Activated CD4-positive, alpha-beta T cell treated with anti-CD3 and anti-CD28 coated beads, Interleukin-2, amount 50 U/mL, for 16 hours (primary cell): Measurements from ENCODE around the gene RCN1.
"Not testable (repeated sequence)": the region's sequence is repeated elsewhere in the genome, so short reads cannot be mapped to it uniquely, and the experiment has no call there.

ENCODE experiments used
- DNase-seq: peaks from one replicate; pipeline ENCODE4 v3.0.0-alpha.2; 2020

RCN1 gene

DNA sequence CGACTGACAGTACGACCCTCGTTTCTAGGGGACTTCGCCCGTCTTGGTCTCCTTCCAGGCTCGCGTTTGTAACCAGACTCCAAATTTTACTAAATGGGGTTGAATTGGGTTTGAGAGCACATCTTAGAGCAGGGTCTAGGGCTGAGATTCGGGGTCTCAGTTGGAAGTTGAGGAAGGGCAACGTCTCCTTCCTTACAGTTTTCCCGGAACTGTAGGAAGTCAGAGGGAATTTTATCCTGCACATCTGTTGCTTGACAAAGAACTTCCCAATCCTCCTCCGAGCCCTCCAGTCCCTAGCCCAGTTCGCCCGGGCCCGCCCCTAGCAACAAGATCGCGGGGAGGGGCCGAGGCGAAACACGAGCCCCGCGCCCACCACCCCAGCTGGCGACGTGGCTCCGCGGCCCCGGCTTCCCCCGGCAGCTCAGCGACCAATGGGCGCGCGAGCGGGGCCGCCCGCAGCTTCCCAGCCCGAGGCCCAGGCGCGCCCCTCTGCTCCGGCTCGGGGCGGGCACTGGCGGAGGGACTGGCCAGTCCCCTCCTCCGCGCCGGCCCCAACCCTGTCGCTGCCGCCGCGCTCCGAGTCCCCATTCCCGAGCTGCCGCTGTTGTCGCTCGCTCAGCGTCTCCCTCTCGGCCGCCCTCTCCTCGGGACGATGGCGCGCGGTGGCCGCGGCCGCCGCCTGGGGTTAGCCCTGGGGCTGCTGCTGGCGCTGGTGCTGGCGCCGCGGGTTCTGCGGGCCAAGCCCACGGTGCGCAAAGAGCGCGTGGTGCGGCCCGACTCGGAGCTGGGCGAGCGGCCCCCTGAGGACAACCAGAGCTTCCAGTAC, at the start of gene RCN1:
Gene RCN1, plus strand, starts transcription at position 530 of the 826 bp plus-strand sequence. Its CDS starts 123 bp downstream, at position 653.
- DNase-seq, result peak; percentile 47

DNA sequence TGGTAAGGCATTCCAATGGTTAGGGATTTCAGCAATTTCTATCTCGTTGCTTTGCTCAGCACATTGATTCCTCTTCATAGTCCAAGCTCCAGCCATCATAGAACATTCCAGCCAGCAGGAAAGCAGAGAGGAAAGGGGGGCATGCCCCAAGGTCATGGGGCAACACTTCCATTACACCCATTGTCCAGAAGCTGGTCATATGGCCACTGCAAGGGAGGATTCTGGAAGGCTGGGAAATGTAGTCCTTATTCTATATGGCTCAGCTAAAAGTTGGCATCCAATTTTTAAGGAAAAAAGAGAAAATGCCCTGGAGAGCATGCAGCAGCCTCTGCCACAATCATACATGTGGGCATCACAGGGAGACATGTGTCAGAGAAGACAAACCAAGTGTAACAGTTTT, 47.1 kb upstream of the RCN1 start:
- DNase-seq, result no peak

DNA sequence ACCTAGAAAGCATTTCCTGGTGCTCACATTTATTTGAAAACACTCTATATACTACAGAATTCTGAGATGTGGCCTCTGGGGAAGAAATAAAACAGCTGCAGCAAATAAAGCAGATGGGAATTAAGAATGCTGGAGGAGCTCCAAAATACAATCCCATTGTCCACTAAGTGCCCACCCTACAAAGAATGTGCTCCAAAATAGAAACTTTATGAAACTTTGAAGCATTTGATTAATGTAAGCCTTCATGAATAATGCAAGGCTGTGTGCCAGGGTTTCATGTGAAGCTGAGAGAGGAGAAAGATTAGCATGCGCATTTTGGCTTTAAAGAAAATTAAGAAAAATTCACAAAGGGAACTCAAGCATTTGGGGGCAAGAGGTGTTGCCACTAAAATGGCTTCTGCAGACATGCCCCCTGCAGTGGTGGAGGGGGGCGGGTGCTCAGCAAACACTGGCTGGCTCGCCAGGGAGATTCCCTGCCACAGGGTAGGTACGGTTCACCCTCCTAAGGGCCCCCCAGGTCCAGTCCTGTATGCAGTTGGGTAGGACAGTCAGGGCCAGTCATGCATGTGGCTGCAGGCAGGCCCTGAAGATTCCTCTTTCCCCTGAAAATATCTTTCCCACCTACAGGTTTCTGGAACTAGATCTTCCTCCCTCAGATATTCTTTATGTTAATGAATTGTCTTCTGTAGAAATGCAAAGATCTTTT, 46.6 kb upstream of the RCN1 start:
- DNase-seq, result no peak

DNA sequence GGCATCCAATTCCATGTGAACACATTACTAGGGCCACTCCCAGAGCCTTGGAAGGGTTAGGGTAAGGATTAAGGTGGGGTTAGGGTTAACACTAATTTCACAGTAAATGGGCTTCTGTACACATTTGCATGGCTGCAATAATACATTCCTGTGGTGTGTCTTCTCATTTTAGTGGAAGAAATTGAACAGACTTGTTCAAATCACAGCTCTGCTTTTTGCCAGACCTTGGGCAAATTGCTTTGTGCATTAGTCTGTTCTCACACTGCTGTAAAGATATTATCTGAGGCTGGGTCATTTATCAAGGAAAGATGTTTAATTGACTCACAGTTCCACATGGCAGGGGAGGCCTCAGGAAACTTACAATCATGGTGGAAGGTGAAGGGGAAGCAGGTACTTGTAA, 45.4 kb upstream of the RCN1 start:
- no peak for DNase-seq

DNA sequence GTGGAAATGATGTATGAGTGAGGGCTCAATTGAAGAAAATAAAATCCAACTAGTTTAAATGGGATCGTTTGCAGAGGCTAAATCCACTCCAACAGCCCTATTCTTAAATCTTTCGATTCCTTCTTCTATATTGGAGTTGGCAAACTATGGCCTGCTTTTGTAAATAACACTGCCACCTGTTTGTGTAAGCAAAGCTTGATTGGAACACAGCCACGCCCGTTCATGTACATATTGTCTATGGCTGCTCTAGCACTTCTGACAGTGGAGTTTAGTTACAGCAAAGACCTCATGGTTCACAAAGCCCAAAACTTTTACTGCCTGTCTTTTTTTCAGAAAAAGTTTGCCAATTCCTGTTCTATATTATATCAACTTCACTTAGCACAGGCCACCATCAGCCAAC, 40.6 kb upstream of the RCN1 start:
- no peak for DNase-seq

DNA sequence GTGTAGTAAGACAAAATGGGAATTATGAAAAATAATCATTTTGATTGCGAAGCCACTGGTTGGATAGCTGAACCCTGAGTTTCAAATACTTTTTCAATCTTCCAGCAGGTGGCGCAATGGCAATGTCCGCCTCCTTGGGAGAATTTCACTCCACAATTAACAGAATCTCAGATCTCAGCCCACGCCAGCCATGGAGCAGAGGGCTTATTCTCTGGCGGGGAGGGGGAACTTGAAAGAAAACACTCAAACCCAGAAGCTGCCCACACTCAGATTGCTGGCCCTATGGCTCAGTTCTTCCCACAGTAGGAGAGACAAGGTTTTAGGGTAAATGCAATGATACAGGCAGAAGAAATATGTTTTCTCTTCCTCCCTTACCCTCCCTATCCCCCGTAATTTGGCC, 38.7 kb upstream of the RCN1 start:
- DNase-seq, result peak; percentile 59

DNA sequence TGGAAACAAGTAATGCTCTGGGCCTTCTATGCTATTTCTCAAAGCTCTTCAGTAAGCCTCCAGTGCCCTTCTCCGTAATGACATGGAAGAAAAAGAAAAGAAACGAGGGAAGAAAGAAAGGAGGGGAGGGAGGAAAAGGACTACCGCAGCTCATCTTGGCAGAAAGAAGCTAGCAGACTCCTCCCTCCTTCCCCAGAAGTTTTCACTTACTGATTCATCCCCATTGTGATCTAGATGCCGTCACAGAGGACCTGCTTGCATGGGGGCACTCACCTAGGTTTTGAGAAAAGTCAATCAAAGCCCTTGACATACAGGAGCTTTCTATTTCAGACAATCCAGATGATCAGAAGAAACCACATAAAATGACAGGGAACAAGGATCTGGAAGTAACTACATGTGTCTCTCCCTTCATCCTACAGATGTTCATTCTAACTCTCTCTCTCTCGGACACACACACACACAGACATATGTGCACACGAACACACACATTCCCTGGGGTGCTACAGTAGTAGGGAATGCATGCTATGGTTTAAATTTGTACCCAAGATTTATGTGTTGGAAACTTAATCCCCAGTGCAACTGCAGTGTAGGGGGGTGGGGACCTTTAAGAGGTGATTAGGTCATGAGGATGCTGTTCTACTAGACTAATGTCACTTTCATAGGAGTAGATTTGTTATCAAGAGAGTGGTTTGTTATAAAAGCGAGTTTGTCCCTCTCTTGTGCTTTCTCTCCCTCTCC, 37.6 kb upstream of the RCN1 start:
- DNase-seq, result no peak

DNA sequence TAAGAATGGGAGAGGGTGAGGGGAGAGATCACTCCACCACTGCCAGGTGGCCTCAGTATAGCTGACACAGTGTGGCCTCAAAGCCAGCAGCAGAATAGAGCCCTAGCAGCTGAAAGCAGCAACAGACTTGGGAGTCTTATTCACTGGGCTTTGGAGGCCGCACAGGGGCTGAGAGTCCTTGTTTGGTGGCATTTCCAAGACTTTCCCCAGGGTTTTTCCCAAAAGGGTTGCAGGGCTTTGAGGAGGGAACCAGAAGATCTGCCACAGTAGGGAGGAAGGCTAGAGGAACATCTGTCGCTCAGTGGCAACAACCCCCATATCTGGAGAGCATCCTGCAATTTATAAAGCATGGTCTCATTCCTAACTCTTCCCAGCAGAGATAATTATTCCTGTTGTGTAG, 35.0 kb upstream of the RCN1 start:
- no peak for DNase-seq

DNA sequence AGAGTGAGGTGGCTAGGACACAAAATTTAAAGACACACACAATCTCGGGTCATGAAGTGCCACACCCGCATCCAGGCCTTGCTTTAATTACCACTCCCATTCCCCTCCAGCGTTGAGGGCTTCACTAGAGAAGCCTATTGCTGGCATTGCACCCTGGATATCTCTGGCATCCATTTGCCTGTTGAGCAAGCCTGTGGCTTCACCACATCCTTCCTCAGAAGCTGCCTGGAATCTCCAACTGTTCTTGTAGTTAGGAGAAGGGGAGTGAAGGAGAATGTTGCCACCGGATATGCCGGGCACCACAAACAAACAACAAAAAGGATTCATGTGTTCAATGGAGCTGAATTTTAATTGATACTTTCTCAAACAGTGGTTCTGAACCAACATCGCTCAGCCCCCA, 34.4 kb upstream of the RCN1 start:
- DNase-seq, result no peak

DNA sequence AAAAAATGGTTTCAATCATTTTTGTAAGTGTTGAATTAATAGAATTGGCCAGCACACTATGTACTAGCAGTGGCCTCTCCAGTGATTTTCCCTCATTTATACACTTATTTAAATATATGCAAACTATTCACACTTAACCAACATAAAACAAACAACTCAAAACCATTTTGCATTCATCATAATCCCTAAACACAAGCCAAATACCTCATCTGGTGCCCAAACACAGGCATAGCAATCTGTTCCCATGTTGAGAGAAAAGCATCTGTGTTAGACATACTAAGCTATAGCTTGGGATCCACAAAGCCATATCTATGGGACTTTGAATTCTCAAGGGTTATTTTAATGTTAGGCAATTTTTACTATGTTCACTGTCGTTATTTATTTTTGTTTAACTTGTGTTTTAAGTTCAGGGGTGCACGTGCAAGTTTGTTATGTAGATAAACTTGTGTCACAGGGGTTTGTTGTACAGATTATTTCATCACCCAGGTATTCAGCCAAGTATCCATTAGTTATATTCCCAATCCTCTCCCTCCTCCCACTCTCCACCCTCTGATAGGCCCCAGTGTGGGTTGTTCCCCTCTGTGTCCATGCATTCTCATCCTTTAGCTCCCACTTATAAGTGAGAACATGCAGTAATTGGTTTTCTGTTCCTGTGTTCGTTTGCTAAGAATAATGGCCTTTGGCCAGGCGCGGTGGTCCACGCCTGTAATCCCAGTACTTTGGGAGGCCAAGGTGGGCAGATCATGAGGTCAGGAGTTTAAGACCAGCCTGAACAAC, 31.0 kb upstream of the RCN1 start:
- DNase-seq, result no peak

DNA sequence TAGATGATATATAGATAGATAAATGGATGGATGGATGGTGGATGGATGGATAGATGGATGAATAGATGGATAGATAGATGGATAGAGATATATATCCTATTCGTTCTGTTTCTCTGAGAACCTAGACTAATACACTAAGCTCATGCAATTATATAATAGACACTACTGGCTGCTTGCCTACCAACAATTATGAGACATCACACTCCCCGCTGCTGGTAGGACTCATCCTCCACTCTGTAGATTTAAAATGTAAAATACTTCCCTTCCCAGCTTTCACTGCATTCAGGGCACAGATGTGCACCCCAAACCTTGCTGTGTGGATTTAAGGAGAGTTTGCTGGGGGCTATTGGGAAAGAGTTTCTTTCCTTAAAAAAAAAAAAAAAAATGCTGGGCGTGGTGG, 28.3 kb upstream of the RCN1 start:
- DNase-seq, result no peak

DNA sequence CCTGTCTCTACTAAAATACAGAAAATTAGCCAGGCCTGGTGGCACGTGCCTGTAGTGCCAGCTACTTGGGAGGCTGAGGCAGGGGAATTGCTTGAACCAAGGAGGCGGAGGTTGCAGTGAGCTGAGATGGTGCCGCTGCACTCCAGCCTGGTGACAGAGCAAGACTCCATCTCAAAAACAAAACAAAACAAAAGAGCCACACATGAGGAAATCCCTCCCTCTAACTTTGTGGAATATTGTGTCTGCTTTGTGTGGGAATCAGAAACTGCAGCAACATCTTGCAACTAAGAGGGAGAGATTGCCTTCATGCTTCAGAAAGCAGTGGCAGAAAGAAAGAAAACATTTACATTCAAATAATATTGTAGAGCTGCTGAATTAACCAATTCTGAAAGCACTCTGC, 27.8 kb upstream of the RCN1 start:
- DNase-seq, result not testable (repeated sequence)

DNA sequence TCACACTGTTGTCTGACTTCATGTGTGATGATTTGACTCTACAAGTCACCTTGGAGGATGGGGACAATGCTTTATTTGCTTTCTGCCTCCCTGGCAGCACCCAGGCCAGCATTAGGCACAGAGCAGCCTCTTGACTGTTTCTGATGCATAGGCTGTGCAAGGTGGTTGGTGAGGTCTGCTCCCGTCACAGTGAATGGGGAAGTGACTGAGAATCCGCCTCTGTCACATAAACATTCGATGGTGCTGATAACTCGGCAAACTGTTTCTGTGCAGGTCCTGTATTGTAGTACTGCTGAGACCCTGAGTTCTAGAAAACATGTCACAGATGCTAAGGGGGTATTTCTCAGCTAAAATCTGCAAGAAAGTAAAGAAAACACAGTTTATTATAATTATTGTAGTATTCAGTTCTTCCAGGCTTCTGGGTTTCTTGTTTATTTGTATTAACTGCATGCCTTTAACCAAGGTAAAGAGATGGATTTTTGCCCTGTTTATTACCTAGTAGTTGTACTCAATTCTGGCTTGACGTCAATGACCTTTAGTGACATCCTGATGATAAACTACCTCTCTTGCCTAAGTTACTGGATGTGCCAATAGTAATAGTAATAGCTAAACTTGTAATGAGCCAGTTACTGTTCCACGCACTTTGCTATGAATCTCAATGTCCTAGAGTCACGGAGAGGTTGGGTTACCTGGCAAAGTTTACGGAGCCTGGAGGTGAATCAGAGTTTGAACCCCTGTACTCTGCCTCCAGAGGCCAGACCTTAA, 24.8 kb upstream of the RCN1 start:
- no peak for DNase-seq

DNA sequence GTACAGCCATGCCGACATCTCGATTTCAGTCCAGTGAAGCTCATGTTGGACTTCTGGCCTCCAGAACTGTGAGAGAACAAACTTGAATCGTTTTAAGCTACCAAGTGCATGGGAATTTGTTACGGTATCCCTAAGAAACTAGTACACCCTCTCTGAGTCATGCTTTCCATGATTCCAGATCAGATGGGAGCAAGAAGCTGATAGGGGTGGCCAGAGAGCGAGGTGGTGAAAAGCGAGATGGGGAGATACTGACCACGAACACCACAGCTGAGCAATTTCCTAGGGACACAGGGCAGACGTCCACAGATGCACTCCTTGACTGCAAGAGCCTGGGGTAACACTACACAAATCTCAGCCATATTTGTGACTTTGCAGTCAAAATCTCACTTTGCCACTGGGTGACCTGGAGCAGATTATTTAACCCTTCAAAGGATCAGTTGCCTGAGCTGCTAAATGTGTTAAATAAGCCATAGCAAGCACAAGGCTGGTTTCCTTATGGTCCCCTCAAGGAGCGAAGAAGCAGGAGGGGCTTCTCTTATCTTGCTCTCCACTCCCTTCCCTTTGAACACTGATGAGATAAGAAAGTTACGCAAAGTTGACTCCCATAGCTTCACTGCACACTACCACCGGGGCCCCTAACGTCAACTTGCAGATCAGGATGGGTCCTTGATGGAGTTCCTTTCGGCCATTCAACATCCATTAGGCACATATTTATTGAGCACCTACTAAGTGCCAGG, 22.6 kb upstream of the RCN1 start:
- no peak for DNase-seq

DNA sequence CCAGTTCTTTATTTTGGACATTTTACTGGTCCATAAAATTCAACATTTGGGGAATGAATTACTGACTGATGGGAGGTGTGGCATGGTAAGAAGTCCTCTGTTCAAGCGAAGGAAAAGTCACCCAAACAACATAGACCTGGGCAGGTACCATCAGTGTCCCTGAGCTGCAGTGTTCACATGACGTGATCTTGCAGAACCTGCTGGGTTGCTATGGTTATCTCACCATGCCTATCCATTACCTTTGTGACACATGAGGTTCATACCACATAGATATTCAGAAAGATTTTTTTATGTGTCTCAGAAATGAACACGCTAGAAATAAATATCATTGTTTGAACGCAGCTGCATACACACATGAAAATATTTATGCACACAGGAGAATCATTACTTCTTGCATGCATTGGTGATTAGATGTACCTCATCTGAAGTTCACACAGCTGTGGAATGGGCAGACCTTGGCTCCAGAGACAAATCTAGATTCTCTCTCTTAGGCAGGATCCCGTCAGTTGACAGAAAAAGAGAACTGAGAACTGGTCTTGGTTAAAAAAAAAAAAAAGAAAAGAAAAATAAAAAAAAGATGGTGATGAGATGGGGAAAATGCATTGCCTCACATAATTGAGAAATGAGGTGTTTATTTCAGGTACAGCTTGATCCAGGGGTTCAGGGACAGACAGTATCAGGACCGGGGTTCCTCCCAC, 21.4 kb upstream of the RCN1 start:
- DNase-seq, result no peak

DNA sequence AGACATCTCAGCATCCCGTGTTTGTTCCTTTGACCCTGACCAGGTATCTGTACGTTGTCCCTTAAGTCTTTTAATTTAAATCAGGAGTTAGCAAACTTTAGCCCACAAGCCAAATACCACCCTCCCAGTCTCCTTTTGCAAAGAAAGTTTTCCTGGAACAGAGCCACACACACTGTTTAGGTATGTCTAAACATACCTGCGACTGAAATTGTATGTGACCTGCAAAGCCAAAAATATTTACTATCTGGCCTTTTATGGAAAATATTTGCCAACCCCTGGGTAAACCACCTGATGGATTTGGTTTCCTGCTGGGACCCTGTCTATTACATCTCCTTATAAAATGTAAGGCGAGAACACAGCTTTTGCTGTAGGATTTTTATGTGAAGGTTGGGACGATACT, 20.2 kb upstream of the RCN1 start:
- DNase-seq, result no peak

DNA sequence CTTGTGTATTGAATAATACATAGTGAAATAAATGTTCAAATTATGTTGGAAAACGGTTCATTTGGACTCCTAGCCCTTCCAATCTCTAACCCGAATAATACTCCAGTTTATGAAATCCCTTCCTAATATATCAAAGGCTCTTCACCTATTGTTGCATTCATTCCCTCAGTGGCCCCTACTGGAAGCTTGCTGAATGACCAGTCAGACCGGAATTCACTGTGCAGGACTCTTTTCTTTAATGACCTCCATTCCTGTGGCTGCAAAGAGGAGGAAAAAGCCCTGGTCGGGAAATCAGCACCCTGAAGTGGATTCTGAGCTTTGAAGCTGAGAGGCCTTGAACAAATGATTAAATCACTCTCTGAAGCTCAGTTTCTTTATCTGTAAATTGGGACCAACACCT, 19.1 kb upstream of the RCN1 start:
- DNase-seq, result no peak

DNA sequence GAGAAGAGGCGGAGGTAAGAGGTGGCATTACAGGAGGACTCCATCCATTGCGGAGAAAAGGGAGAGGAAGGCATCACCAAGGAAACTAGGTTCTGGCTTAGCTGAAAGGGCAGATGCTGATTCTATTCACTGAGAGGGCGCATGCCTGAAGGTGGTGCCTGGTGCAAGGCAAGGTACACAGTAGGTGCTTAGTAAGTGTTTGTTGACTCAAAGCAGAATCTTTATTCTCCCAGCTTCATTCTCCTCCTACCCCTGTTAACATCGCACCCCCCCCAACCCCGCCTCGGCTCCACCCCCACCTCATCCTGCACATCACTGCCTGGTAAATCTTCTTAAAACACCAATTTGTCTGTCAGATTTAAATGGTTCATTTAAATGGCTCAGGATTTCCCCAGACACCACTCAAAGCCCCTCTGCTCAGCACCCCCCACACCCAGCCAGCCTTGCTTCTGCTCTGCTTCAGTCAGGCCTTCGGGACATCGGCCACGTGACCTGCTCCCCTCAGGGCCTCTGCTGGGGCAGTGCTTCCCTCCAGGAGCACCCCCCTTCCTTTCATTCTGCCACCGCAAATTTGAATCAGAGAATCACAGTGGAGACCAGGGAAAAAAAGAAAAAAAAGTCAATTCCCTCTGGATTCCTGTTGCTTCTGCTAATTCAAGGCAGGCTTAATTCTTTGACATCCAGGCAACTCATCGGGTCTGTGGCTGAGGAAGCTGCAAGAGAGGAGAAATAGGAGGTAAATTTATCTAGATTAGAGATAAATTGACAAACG, 17.8 kb upstream of the RCN1 start:
- no peak for DNase-seq

DNA sequence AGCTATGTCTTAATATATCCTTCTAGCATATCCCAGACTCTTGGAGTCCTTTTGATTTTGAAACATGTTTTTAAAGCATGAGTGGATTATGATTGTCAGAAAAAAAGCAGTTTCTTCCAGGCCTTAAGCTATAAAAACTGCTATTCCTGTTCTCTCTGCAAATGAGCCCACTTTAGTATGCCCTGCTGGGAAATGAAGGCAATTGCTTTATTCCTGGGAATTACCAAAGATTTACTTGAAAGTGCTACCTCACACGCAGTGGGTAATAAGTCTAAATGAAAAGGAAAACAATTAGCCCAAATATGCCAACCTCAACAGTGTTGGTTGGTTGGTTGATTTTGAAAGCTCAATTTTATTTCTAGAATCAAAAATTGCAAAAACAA, 17.2 kb upstream of the RCN1 start:
- DNase-seq, result no peak

DNA sequence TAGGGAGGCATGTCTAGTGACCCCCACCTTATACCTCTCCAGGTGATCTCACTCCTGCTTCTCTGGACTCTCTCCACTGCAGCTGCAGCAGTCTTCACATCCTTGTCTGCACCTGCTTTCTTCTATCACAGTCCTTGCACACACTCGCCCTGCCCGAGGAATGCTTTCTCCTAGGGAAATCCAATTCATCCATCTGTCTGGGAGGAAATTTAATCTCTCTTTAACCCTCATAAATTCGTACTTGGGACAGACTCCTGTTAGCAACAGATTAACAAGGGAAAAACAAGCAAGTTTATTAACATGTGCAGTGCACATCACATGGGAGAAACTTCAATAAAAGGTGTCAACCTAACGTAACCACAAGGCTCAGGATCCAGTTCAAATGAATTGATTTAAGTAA, 11.3 kb upstream of the RCN1 start:
- DNase-seq, result no peak
